22Rv1 (cell line): Measurements from ENCODE around the gene TRERF1.

ENCODE experiments used
- CTCF ChIP-seq: fragments of 450-650 bp; IDR thresholded peaks from 2 replicates; pipeline ENCODE4 v1.5.1; 2017; ENCODE audit warnings: mild to moderate bottlenecking
- ZFX ChIP-seq: fragments of 450-650 bp; IDR thresholded peaks from 2 replicates; pipeline ENCODE4 v1.6.1; 2017; ENCODE audit warnings: antibody characterized with exemption, borderline replicate concordance

- no peak for TF ChIP-seq CTCF
- no peak for TF ChIP-seq ZFX
These were observed 230.9 kb downstream of the TRERF1 start for GRCh38 chr6:42220807-42221206.
